Retina (tissue), 1 donor: ENCODE data around the gene RELCH.
A peak's percentile ranks its signal among the peaks of the same experiment; 100 is the strongest.

ENCODE experiments used
- DNase-seq: peaks from one replicate; pipeline ENCODE4 v3.0.0-alpha.2; 2016

Gene RELCH

DNA sequence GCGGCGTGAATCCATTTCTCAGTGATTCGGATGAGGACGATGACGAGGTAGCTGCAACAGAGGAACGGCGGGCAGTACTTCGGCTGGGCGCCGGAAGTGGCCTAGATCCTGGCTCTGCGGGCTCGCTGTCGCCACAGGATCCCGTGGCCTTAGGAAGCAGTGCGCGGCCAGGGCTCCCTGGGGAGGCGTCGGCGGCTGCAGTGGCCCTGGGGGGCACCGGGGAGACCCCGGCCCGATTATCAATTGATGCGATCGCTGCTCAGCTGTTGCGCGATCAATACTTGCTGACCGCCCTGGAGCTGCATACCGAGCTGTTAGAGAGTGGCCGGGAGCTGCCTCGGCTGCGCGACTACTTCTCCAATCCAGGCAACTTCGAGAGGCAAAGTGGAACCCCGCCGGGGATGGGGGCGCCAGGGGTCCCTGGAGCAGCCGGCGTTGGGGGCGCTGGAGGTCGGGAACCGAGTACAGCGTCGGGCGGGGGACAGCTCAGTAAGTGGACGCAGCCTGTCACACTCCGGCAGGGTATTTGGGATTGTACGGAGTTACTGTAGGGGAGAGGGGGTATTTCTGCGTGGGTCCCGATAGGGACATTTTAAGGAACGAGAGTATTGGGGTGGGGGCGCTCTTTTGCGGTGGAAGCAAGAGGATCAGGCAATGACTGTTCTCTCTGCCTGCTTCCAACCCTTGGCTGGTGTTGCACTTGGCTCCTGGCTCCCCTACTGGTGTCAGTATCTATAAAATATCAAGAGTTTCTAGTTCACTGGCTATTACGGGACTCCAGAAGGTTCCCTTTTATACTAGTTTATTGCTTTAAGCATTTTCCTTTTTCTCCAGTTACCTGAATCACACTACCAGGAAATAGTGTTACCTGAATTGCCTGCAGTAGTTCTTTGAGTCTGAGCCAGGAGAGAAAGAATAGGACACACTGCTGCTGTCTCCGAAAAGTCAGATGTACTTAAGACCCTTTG lies 772 bp downstream of the RELCH start:
- DNase-seq = peak; percentile 51

DNA sequence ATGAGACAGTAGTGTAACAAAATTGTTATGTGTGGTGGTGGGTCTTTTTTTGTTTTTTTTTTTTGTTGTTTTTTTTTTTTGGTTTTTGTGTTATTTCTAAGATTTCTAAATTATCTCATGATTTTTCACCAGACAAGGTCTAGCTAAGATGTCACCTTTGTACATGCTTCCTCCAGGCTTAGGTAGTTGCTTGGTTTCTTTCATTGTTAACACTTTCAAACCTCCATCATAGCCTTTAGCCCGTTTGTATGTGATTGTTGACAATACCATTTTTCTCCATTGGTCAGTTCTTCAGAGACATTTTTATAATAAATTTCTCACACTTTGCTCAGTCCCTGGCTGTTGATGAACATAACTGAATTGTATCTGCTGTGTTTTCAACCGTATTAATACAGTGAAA lies 2.2 kb downstream of the RELCH start:
- DNase-seq = no peak

- DNase-seq = no peak
These were observed 9.0 kb downstream of the RELCH start for GRCh38 chr18:62196079-62196478.

GRCh38 chr18:62196980-62197379 lies 9.9 kb downstream of the RELCH start:
- no peak for DNase-seq

GRCh38 chr18:62198259-62198658 lies 11.2 kb downstream of the RELCH start:
- DNase-seq = no peak

DNA sequence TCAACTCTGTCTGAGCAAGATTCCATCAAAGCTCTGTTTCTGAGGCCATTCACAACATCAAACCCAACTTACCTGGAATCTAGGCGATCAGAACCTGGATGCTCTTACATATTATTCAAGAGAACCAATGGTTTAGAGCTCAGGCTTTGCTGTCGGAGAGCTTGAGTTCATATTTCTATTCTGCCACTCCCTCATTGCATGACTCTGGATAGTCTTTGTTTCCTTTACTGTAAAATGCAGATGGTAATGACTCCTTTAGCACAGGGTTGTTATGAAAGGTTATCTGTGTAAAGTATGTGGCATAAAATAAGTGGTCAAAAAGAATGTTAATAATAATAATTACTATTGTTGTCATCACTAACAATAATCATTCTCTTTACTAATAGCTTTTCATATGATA lies 12.6 kb downstream of the RELCH start:
- DNase-seq = no peak

DNA sequence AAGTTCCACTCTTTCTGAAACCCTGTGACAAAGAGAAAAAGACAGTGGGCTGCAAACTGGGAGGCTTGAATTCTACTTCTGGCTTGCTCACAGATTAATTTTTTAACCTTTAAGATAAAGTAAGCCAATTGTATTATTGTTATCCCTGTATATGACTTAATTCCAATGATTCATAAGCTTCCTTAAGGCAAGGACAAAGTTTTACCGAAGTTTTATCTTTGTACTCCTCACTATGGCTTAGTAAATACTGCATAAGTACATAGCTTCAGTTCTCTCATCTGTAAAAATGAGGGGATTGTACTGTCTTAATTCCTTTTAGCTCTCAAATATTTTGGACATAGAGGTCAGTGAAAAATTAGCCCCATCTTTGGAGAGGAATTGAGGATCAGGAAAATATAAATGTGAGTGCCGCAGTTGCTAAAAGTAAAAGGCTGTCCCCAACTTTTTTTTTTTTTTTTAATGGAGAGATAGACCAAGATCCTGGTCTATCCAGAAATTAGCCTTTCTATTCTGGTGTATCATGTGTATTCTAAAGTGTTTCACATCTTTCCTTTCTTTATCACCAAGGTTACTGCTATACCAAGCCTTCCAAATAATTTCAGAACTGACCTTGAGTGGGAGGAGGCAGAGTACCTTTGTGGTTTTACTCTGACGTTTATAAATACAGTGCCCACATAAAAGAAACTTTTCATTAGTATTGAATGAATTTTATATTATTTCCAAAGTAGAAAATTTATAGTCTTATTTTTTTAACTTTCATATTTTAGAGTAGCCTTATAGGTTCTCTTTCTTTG lies 13.3 kb downstream of the RELCH start:
- no peak for DNase-seq

- DNase-seq = no peak
These were observed 14.8 kb downstream of the RELCH start for GRCh38 chr18:62201870-62202269.

GRCh38 chr18:62205824-62206223 lies 18.8 kb downstream of the RELCH start:
- no peak for DNase-seq

GRCh38 chr18:62206593-62206992 lies 19.5 kb downstream of the RELCH start:
- DNase-seq = no peak

GRCh38 chr18:62209046-62209445 lies 22.0 kb downstream of the RELCH start:
- no peak for DNase-seq

- no peak for DNase-seq
These were observed 23.1 kb downstream of the RELCH start for GRCh38 chr18:62210138-62210537.

GRCh38 chr18:62211325-62211828 lies 24.3 kb downstream of the RELCH start:
- no peak for DNase-seq

GRCh38 chr18:62214790-62215189 lies 27.7 kb downstream of the RELCH start:
- DNase-seq = no peak

DNA sequence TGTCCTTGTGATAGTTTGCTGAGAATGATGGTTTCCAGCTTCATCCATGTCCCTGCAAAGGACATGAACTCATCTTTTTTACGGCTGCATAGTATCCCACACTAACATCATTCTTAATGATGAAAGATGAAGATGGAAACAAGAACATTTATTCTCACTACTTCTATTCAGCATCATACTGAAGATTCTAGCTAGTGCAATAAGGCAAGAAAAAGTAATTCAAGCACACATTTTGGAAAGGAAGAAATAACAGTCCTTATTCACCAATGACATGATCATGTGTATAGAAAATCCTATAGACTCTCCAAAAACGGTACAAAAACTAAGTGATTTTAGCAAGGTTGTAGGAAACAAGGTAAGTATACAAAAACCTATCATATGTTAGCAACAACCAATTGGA lies 37.2 kb downstream of the RELCH start:
- DNase-seq = no peak

DNA sequence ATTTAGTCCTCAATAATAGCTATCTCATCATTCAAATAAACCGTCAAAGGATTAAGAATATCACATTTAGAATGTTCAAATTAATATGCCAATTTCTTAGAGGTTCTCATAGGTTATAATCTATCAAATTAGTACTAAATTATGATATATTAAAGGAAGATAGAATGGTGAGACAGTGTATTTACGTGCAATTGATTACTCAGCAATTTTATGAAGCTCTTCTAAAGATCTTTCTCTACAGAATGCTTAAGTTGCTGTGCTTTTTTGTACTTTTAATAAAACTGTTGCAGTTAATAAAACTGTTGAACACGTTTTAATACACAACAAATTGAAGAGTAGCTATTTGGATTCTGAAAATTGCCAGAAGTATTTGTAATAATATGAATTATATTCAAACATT lies 39.0 kb downstream of the RELCH start:
- no peak for DNase-seq

GRCh38 chr18:62236252-62236651 lies 49.2 kb downstream of the RELCH start:
- no peak for DNase-seq

DNA sequence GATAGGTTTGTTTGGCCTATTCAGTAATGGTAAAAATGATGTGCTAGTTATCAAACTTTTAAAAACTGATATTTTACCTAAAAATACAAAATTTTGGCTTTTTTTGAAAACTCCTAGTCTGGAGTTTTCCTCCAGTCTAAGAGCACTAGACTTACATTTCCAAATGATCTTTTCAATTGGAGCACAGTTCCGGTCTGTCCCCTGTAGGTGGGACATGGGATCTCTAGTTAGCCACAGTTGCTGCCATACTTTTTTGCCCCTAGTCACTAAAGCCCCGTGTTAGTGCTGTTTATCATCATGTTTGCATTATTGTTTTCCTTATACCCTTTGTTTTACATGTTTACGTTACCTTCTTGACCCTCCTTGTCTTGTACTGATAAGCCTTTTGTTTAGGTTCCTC lies 52.4 kb downstream of the RELCH start:
- DNase-seq = no peak

- no peak for DNase-seq
These were observed 55.9 kb downstream of the RELCH start for GRCh38 chr18:62242955-62243354.

DNA sequence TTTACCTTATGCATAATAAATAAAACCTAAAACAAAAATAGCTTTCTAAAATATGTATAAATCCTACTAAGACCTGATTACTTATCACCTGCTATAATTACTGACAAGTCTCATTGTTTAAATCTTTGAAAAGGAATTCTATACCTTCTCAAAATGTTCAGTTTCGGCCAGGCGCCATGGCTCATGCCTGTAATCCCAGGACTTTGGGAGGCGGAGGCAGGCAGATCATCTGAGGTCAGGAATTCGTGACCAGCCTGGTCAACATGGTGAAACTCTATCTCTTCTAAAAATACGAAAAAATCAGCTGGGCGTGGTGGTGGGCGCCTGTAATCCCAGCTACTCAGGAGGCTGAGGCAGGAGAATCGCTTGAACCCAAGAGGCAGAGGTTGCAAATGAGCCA lies 58.1 kb downstream of the RELCH start:
- no peak for DNase-seq

DNA sequence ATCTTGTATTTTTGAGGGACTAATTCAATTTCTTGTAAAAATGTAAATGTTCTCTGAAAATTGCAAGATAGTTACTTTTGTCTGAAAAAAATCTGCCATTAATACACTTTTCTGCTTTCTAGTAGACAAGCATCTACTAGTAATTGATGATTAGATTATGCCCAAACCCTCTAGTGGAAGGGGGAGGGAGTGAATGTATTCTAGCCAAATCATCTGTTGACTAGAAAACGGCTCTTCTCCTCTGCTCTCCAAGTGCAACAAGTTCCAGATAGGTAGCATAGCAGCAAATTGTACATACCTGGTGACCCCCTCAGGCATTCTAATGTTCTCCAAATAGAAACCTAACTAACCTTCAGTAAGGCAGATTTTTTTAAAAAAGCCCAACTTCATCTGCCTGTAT lies 58.6 kb downstream of the RELCH start:
- DNase-seq = no peak

DNA sequence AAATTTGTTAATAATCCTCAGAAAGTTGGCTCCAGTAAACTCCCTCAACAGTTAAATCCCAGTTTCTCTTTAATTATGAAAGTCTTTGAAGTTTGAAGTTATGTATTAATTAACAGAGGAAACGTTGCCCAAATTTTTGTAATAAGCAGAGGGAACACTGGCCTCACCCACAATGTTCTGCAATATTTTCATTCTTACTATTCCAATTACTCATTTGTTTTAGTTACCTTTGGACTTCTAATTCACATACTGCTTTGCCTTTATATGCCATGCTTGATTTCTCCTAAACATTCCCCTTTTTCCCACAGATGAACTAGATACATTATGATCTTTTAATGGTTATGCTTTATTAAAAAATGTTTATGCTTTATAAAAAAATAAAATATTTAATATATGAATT lies 61.3 kb downstream of the RELCH start:
- no peak for DNase-seq

DNA sequence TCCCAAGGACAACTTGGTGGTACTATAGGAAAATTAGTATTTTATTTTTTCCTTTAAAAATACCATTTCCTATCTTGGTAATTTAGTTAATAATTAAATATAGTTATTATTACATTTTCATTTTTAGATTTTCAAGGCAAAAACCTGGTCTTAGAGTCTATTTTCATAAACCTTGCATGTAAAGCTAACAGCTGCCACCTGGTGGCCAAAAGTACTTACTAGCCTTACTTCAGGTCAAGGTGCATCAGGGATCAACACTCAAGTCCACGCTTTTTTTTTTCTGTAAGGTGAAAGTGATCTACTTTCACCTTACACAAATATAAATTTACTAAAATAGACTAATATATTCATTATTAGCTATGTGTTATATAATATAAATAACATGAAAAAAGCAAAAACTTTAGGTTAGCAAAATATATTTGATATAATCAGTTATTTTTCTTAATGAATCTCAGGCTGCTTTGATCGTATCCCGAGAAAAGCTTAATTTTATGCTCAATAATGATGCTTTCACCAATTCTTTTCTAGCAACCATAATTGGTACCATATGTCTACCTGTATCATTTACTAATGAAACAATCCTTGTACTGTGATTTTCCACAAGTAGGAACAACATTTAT lies 62.5 kb downstream of the RELCH start:
- DNase-seq = peak; percentile 30
